HepG2 (cell line): ENCODE data around the gene TBX3. TPM values are rescaled to one million over a fixed set of nuclear protein-coding genes. Genes with fewer than 3 reads are reported as not detected.

Experiments used
- BORCS8-MEF2B ChIP-seq: sonication (generic); formaldehyde crosslinking; IDR thresholded peaks from 2 replicates; pipeline ENCODE4 v1.8.0; 2022; ENCODE audit warnings: mild to moderate bottlenecking, missing genetic modification reagents
- ELF4 ChIP-seq: sonication (generic); formaldehyde crosslinking; IDR thresholded peaks from 2 replicates; pipeline ENCODE4 v1.5.0; 2020; ENCODE audit warnings: missing genetic modification reagents, mild to moderate bottlenecking, moderate library complexity, borderline replicate concordance
- GLMP ChIP-seq: sonication (generic); formaldehyde crosslinking; IDR thresholded peaks from 2 replicates; pipeline ENCODE4 v1.9.0; 2021; ENCODE audit warnings: missing genetic modification reagents, mild to moderate bottlenecking, borderline replicate concordance
- HINFP ChIP-seq: sonication (generic); formaldehyde crosslinking; IDR thresholded peaks from 2 replicates; pipeline ENCODE4 v1.4.0; 2020; ENCODE audit warnings: low read depth, mild to moderate bottlenecking, missing genetic modification reagents
- NR2F2 ChIP-seq: IDR thresholded peaks from 2 replicates; pipeline ENCODE4 v1.6.1; 2012; ENCODE audit warnings: low read depth, inconsistent platforms, borderline replicate concordance
- PRMT3 ChIP-seq: sonication (generic); formaldehyde crosslinking; IDR thresholded peaks from 2 replicates; pipeline ENCODE4 v1.8.1; 2022; ENCODE audit warnings: low read depth, mild to moderate bottlenecking, moderate library complexity, missing genetic modification reagents, borderline replicate concordance
- RFX3 ChIP-seq: IDR thresholded peaks from 2 replicates; pipeline ENCODE4 v1.6.1; 2016; ENCODE audit warnings: missing biosample characterization, missing genetic modification reagents
- TAF1 ChIP-seq: sonication (generic); formaldehyde crosslinking; IDR thresholded peaks from 2 replicates; pipeline ENCODE4 v1.4.0; 2020; ENCODE audit warnings: missing genetic modification reagents
- ZFP36L1 ChIP-seq: sonication (generic); formaldehyde crosslinking; IDR thresholded peaks from 2 replicates; pipeline ENCODE4 v1.8.0; 2022; ENCODE audit warnings: mild to moderate bottlenecking, missing genetic modification reagents, moderate library complexity
- ZNF280D ChIP-seq: sonication (generic); formaldehyde crosslinking; IDR thresholded peaks from 2 replicates; pipeline ENCODE4 v1.5.1; 2020; ENCODE audit warnings: mild to moderate bottlenecking, missing genetic modification reagents
- ZNF703 ChIP-seq: sonication (generic); formaldehyde crosslinking; IDR thresholded peaks from 2 replicates; pipeline ENCODE4 v1.5.1; 2020; ENCODE audit warnings: missing genetic modification reagents, mild to moderate bottlenecking, moderate library complexity, borderline replicate concordance
- polyA plus RNA-seq, 8 experiments: library from polyadenylated mRNA; depleted of rRNA in 3 of 8; stranded (reverse) in 7 of 8; unstranded in 1 of 8; fragments of >200 nt; fragmentation: Illumina TruSeq in 4 of 8; extraction: Trizol in 4 of 8; gene quantifications; 2 replicates each; pipeline versions ENCODE4 v1.2.1 to v1.2.3, GENCODE V29; 2011 to 2016; ENCODE audit warnings: low read depth in 4 of 8, missing spikeins in 1 of 8, mixed read lengths in 1 of 8; ENCODE audit not compliant: insufficient read depth in 1 of 8
- total RNA-seq, 5 experiments: library from RNA; depleted of rRNA; stranded (reverse); fragments of >200 nt; fragmentation: Illumina TruSeq; extraction: Trizol; gene quantifications; 2 replicates each; pipeline ENCODE4 v1.2.3, GENCODE V29; 2016; ENCODE audit warnings: low read depth in 1 of 5
- TF ChIP-seq, protein P1 (sequence below): sonication (generic); formaldehyde crosslinking; IDR thresholded peaks from 2 replicates; pipeline ENCODE4 v1.4.0; 2020; ENCODE audit warnings: missing genetic modification reagents, borderline replicate concordance
- TF ChIP-seq, protein P2 (sequence below): sonication (generic); formaldehyde crosslinking; IDR thresholded peaks from 2 replicates; pipeline ENCODE4 v1.4.0; 2020; ENCODE audit warnings: missing genetic modification reagents, borderline replicate concordance

The TBX3 gene
- total and polyA plus RNA-seq, 2 of the 13 experiments (the other 11 are each of a cell fraction or from before 2014, with no cell fraction given): 27.1 to 42.4 TPM

DNA sequence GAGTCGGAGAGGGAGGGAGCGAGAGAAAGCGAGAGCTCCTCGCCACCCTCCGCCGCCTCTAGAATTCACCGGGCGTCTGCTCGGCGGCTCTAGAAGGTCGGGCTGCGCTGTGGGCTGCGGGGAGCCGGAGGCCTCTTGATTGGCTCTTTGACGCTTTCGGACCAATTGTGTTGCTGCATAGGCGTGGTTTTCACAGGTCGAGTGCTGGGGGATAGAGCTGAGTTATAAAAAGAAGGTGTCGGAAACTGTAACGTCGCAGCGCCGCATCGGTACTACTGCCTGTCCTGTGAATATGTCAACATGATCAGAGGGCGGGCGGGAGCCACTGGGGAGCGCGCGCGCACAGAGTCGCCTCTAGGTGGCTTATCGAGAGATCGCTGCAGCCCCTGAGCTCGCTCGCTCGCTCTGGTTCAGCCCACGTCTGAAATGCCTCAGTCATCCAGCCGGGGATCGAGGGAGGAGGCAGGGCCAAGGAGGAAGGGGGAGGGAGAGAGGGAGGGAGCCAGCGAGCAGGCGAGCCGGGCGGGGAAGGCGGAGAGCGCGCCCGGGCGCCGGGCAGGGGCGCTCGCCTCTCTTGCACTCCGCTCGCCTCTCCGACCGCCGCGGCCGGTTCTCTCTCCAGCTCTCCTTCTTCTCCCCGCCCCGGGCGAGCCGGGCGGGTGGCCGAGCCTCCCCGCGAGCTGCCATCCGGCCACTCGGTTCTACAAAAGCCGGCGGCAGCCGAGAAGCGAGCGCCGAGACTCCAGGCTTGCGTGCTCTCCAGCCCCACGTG is at the start of gene TBX3 (continued):
- TF ChIP-seq GLMP (CRISPR knock-in tag): no peak
- peak; percentile 98 for TF ChIP-seq BORCS8-MEF2B (CRISPR knock-in tag)
- TF ChIP-seq, protein P1, sequence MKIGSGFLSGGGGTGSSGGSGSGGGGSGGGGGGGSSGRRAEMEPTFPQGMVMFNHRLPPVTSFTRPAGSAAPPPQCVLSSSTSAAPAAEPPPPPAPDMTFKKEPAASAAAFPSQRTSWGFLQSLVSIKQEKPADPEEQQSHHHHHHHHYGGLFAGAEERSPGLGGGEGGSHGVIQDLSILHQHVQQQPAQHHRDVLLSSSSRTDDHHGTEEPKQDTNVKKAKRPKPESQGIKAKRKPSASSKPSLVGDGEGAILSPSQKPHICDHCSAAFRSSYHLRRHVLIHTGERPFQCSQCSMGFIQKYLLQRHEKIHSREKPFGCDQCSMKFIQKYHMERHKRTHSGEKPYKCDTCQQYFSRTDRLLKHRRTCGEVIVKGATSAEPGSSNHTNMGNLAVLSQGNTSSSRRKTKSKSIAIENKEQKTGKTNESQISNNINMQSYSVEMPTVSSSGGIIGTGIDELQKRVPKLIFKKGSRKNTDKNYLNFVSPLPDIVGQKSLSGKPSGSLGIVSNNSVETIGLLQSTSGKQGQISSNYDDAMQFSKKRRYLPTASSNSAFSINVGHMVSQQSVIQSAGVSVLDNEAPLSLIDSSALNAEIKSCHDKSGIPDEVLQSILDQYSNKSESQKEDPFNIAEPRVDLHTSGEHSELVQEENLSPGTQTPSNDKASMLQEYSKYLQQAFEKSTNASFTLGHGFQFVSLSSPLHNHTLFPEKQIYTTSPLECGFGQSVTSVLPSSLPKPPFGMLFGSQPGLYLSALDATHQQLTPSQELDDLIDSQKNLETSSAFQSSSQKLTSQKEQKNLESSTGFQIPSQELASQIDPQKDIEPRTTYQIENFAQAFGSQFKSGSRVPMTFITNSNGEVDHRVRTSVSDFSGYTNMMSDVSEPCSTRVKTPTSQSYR (CRISPR knock-in tag): peak; percentile 43; the same call in 1 of the 2 replicates
- TF ChIP-seq NR2F2: peak; percentile 54; the same call in 1 of the 2 replicates
- TF ChIP-seq PRMT3 (CRISPR knock-in tag): 0 out of 2 replicates have a peak, but pooled peaks have one; percentile 37
- peak; percentile 93 for TF ChIP-seq TAF1 (CRISPR knock-in tag)
- TF ChIP-seq ELF4 (CRISPR knock-in tag): peak; percentile 6; the same call in 1 of the 2 replicates
- TF ChIP-seq HINFP (CRISPR knock-in tag): peak; percentile 48; the same call in 1 of the 2 replicates
- peak; percentile 97 for TF ChIP-seq ZFP36L1
- TF ChIP-seq, protein P2, sequence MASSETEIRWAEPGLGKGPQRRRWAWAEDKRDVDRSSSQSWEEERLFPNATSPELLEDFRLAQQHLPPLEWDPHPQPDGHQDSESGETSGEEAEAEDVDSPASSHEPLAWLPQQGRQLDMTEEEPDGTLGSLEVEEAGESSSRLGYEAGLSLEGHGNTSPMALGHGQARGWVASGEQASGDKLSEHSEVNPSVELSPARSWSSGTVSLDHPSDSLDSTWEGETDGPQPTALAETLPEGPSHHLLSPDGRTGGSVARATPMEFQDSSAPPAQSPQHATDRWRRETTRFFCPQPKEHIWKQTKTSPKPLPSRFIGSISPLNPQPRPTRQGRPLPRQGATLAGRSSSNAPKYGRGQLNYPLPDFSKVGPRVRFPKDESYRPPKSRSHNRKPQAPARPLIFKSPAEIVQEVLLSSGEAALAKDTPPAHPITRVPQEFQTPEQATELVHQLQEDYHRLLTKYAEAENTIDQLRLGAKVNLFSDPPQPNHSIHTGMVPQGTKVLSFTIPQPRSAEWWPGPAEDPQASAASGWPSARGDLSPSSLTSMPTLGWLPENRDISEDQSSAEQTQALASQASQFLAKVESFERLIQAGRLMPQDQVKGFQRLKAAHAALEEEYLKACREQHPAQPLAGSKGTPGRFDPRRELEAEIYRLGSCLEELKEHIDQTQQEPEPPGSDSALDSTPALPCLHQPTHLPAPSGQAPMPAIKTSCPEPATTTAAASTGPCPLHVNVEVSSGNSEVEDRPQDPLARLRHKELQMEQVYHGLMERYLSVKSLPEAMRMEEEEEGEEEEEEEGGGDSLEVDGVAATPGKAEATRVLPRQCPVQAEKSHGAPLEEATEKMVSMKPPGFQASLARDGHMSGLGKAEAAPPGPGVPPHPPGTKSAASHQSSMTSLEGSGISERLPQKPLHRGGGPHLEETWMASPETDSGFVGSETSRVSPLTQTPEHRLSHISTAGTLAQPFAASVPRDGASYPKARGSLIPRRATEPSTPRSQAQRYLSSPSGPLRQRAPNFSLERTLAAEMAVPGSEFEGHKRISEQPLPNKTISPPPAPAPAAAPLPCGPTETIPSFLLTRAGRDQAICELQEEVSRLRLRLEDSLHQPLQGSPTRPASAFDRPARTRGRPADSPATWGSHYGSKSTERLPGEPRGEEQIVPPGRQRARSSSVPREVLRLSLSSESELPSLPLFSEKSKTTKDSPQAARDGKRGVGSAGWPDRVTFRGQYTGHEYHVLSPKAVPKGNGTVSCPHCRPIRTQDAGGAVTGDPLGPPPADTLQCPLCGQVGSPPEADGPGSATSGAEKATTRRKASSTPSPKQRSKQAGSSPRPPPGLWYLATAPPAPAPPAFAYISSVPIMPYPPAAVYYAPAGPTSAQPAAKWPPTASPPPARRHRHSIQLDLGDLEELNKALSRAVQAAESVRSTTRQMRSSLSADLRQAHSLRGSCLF (CRISPR knock-in tag): no peak; the same call in 1 of the 2 replicates
- no peak for TF ChIP-seq RFX3 (CRISPR knock-in tag)
- TF ChIP-seq ZNF703 (CRISPR knock-in tag): no peak; the same call in 1 of the 2 replicates
- TF ChIP-seq ZNF280D: no peak
